ENCODE data around the gene PPP2CA. TPM values are rescaled to one million over a fixed set of nuclear protein-coding genes. Genes with fewer than 3 reads are reported as not detected.
A peak's percentile ranks its signal among the peaks of the same experiment; 100 is the strongest.
"Not testable (repeated sequence)": the region's sequence is repeated elsewhere in the genome, so short reads cannot be mapped to it uniquely, and the experiment has no call there.

Gene PPP2CA
- total RNA-seq, 1 donor from 2014 or later, result 198 TPM

- no peak for DNase-seq
These were observed 36.8 kb downstream of the PPP2CA start for GRCh38 chr5:134189031-134189430.

GRCh38 chr5:134188092-134188491 is 37.8 kb downstream of the PPP2CA start:
- DNase-seq, result peak; percentile 42

- peak; percentile 75 for DNase-seq
These were observed 41.4 kb downstream of the PPP2CA start for GRCh38 chr5:134184155-134185135.

- no peak for DNase-seq
These were observed 42.4 kb downstream of the PPP2CA start for GRCh38 chr5:134183481-134183880.

- DNase-seq, result no peak
These were observed 47.8 kb downstream of the PPP2CA start for GRCh38 chr5:134178096-134178419.

GRCh38 chr5:134177369-134178095 is 48.3 kb downstream of the PPP2CA start:
- DNase-seq, result peak; percentile 69

- peak; percentile 93 for DNase-seq
These were observed 49.1 kb downstream of the PPP2CA start, which contains the start of gene SKP1 for GRCh38 chr5:134176511-134177368. Gene SKP1, minus strand, starts transcription at chr5:134176950. Its CDS starts 2,928 bp downstream, at chr5:134174022.

- DNase-seq, result no peak
These were observed 49.9 kb downstream of the PPP2CA start for GRCh38 chr5:134175921-134176510.

- DNase-seq, result peak; percentile 65
These were observed 50.7 kb downstream of the PPP2CA start for GRCh38 chr5:134174841-134175839.

GRCh38 chr5:134171972-134172371 is 53.9 kb downstream of the PPP2CA start:
- no peak for DNase-seq

GRCh38 chr5:134162592-134162991 is 63.3 kb downstream of the PPP2CA start:
- DNase-seq, result no peak

- DNase-seq, result no peak
These were observed 64.1 kb downstream of the PPP2CA start for GRCh38 chr5:134161513-134162395.

- DNase-seq, result no peak
These were observed 72.2 kb downstream of the PPP2CA start for GRCh38 chr5:134153657-134154056.

- no peak for DNase-seq
These were observed 72.6 kb downstream of the PPP2CA start for GRCh38 chr5:134153241-134153640.

GRCh38 chr5:134152173-134152832 is 73.6 kb downstream of the PPP2CA start:
- DNase-seq, result not testable (repeated sequence)

GRCh38 chr5:134151723-134152122 is 74.2 kb downstream of the PPP2CA start:
- no peak for DNase-seq

- no peak for DNase-seq
These were observed 76.1 kb downstream of the PPP2CA start for GRCh38 chr5:134149571-134150303.

GRCh38 chr5:134148986-134149539 is 76.8 kb downstream of the PPP2CA start:
- DNase-seq, result no peak
